Measurements from ENCODE around the gene TMEM138.

Gene TMEM138

GRCh38 chr11:61406991-61407728 lies 45.0 kb downstream of the TMEM138 start:
- DNase-seq (ENCODE audit: low spot score), result no peak

- no peak for DNase-seq (ENCODE audit: low spot score)
These were observed 49.4 kb downstream of the TMEM138 start for GRCh38 chr11:61411589-61411988.

- no peak for DNase-seq (ENCODE audit: low spot score)
These were observed 51.3 kb downstream of the TMEM138 start for GRCh38 chr11:61413496-61413895.

- no peak for DNase-seq (ENCODE audit: low spot score)
These were observed 52.4 kb downstream of the TMEM138 start for GRCh38 chr11:61414547-61414946.

- no peak for DNase-seq (ENCODE audit: low spot score)
These were observed 53.2 kb downstream of the TMEM138 start for GRCh38 chr11:61415381-61415780.

GRCh38 chr11:61416941-61417340 lies 54.8 kb downstream of the TMEM138 start:
- DNase-seq (ENCODE audit: low spot score), result peak; percentile 46

- peak; percentile 24 for DNase-seq (ENCODE audit: low spot score)
These were observed 55.5 kb downstream of the TMEM138 start for GRCh38 chr11:61417670-61418069.

GRCh38 chr11:61418136-61418535 lies 56.0 kb downstream of the TMEM138 start:
- no peak for DNase-seq (ENCODE audit: low spot score)
